ENCODE results near the gene ZNF521.

Gene ZNF521

GRCh38 chr18:25189391-25190185 is 162.4 kb downstream of the ZNF521 start:
- Histone ChIP-seq H3K27me3 (no peaks in the 10 kb centered on the region), H3K9me3 (no peaks in the 10 kb centered on the region), H3K4me1 (no peaks in the 10 kb centered on the region), H3K36me3 (no peaks in the 10 kb centered on the region), H3K4me3 (ENCODE audit: low read depth, low read length) (no peak overlapping the region)
- no peak for TF ChIP-seq CTCF (IDR thresholded peaks at IDR 0.05; ENCODE audit: low read depth, low read length)
- DNase-seq = no peak

GRCh38 chr18:25187521-25188192 is 164.3 kb downstream of the ZNF521 start:
- Histone ChIP-seq H3K9me3 (no peaks in the 10 kb centered on the region), H3K36me3 (no peaks in the 10 kb centered on the region), H3K4me3 (ENCODE audit: low read depth, low read length) (no peak overlapping the region), H3K27me3 (no peaks in the 10 kb centered on the region), H3K4me1 (no peaks in the 10 kb centered on the region)
- DNase-seq = no peak
- TF ChIP-seq CTCF (IDR thresholded peaks at IDR 0.05; ENCODE audit: low read depth, low read length) = no peak

GRCh38 chr18:25186871-25187270 is 165.1 kb downstream of the ZNF521 start:
- no peak for DNase-seq
- Histone ChIP-seq H3K4me3 (ENCODE audit: low read depth, low read length) (no peak overlapping the region), H3K36me3 (no peaks in the 10 kb centered on the region), H3K9me3 (no peaks in the 10 kb centered on the region), H3K27me3 (no peaks in the 10 kb centered on the region), H3K4me1 (no peaks in the 10 kb centered on the region)
- no peak for TF ChIP-seq CTCF (IDR thresholded peaks at IDR 0.05; ENCODE audit: low read depth, low read length)

- DNase-seq = no peak
- Histone ChIP-seq H3K9me3 (no peaks in the 10 kb centered on the region), H3K4me3 (ENCODE audit: low read depth, low read length) (no peak overlapping the region)
These were observed 170.0 kb downstream of the ZNF521 start for GRCh38 chr18:25181993-25182392.

GRCh38 chr18:25181581-25181980 is 170.4 kb downstream of the ZNF521 start:
- H3K9me3 ChIP-seq = no peaks in the 10 kb centered on the region
- TF ChIP-seq CTCF (IDR thresholded peaks at IDR 0.05; ENCODE audit: low read depth, low read length) = no peak
- H3K4me1 ChIP-seq = no peaks in the 10 kb centered on the region
- H3K27me3 ChIP-seq = no peaks in the 10 kb centered on the region
- no peak for DNase-seq
- H3K36me3 ChIP-seq = no peaks in the 10 kb centered on the region
- H3K4me3 ChIP-seq (ENCODE audit: low read depth, low read length) = no peak overlapping the region

More at GRCh38 chr18:25181993-25182392, 170.0 kb downstream of the ZNF521 start:
- no peaks in the 10 kb centered on the region for H3K27me3 ChIP-seq
- H3K36me3 ChIP-seq = no peaks in the 10 kb centered on the region
- no peak for TF ChIP-seq CTCF (IDR thresholded peaks at IDR 0.05; ENCODE audit: low read depth, low read length)
- H3K4me1 ChIP-seq = no peaks in the 10 kb centered on the region

GRCh38 chr18:25180973-25181548 is 170.9 kb downstream of the ZNF521 start:
- no peaks in the 10 kb centered on the region for H3K36me3 ChIP-seq
- no peak for DNase-seq
- no peaks in the 10 kb centered on the region for H3K4me1 ChIP-seq
- H3K27me3 ChIP-seq = no peaks in the 10 kb centered on the region
- H3K4me3 ChIP-seq (ENCODE audit: low read depth, low read length) = no peak overlapping the region
- no peaks in the 10 kb centered on the region for H3K9me3 ChIP-seq
- TF ChIP-seq CTCF (IDR thresholded peaks at IDR 0.05; ENCODE audit: low read depth, low read length) = no peak

Data from BE2C (cell line).